NCI-H526 (cell line): ENCODE measurements around the gene PKP1.
"Not testable (repeated sequence)": the region's sequence is repeated elsewhere in the genome, so short reads cannot be mapped to it uniquely, and the experiment has no call there.

Source experiments
- DNase-seq, 2 experiments: peaks; one replicate each; lab custom pipeline; 2025; lab: John Stamatoyannopoulos, UW

Gene PKP1

GRCh38 chr1:201282931-201283829 lies at the start of gene PKP1:
TSS of gene PKP1 (plus strand) at chr1:201283506. CDS start at chr1:201283703, 197 bp downstream.
- DNase-seq: peak in 1 of 2 experiments; percentile 50

- not testable (repeated sequence) for DNase-seq
Observed at GRCh38 chr1:201239646-201240045, 43.7 kb upstream of the PKP1 start.

GRCh38 chr1:201240171-201240570 lies 43.1 kb upstream of the PKP1 start:
- DNase-seq: no peak

GRCh38 chr1:201241736-201242135 lies 41.6 kb upstream of the PKP1 start:
- DNase-seq: no peak

- no peak for DNase-seq
Observed at GRCh38 chr1:201245082-201245481, 38.2 kb upstream of the PKP1 start.

- no peak for DNase-seq
Observed at GRCh38 chr1:201248721-201249559, 34.4 kb upstream of the PKP1 start.

GRCh38 chr1:201250326-201251011 lies 32.8 kb upstream of the PKP1 start:
- DNase-seq: no peak

- no peak for DNase-seq
Observed at GRCh38 chr1:201251411-201251810, 31.9 kb upstream of the PKP1 start.

GRCh38 chr1:201251851-201252430 lies 31.4 kb upstream of the PKP1 start:
- no peak for DNase-seq

GRCh38 chr1:201252944-201253371 lies 30.3 kb upstream of the PKP1 start:
- no peak for DNase-seq

GRCh38 chr1:201253411-201253810 lies 29.9 kb upstream of the PKP1 start:
- DNase-seq: no peak

- no peak for DNase-seq
Observed at GRCh38 chr1:201253906-201254624, 29.2 kb upstream of the PKP1 start.

- DNase-seq: peak in 1 of 2 experiments; percentile 49
Observed at GRCh38 chr1:201254625-201255478, 28.5 kb upstream of the PKP1 start.

- no peak for DNase-seq
Observed at GRCh38 chr1:201255479-201256362, 27.6 kb upstream of the PKP1 start.

GRCh38 chr1:201258132-201258531 lies 25.2 kb upstream of the PKP1 start:
- not testable (repeated sequence) for DNase-seq

GRCh38 chr1:201258763-201259230 lies 24.5 kb upstream of the PKP1 start:
- no peak for DNase-seq

- peak in 1 of 2 experiments; percentile 36 for DNase-seq
Observed at GRCh38 chr1:201259476-201260235, 23.6 kb upstream of the PKP1 start.

GRCh38 chr1:201260236-201260590 lies 23.1 kb upstream of the PKP1 start:
- no peak for DNase-seq
